Nephron (organoid): Measurements from ENCODE around the gene FABP6.
A peak's percentile ranks its signal among the peaks of the same experiment; 100 is the strongest.

Experiments
- H3K27ac Mint-ChIP-seq, 3 experiments: 2 replicates each; pipeline ENCODE4 v1.8.0; 2020; ENCODE audit warnings: mixed read lengths in 3 of 3, mild to moderate bottlenecking in 2 of 3, moderate library complexity in 1 of 3
- H3K27me3 Mint-ChIP-seq: 2 replicates; pipeline ENCODE4 v1.8.0; 2021; ENCODE audit warnings: low read depth, mild to moderate bottlenecking, moderate library complexity, mixed read lengths
- H3K36me3 Mint-ChIP-seq: 2 replicates; pipeline ENCODE4 v1.8.0; 2020; ENCODE audit warnings: low read depth, mixed read lengths
- H3K4me1 Mint-ChIP-seq: 2 replicates; pipeline ENCODE4 v1.8.0; 2020; ENCODE audit warnings: mixed read lengths
- H3K4me3 Mint-ChIP-seq, 3 experiments: 2 replicates each; pipeline ENCODE4 v1.8.0; 2020; ENCODE audit warnings: mild to moderate bottlenecking in 3 of 3, mixed read lengths in 3 of 3, moderate library complexity in 2 of 3
- H3K9me3 Mint-ChIP-seq: 2 replicates; pipeline ENCODE4 v1.8.0; 2020; ENCODE audit warnings: mixed read lengths
- TF ChIP-seq, protein P1 (sequence below), 3 experiments: fragments of 200-600 bp; sonication (generic); IDR thresholded peaks; one replicate each; pipeline ENCODE4 v1.5.0; 2021; ENCODE audit warnings: antibody characterized with exemption in 3 of 3; ENCODE audit not compliant: unreplicated experiment in 3 of 3

Gene FABP6

GRCh38 chr5:160197341-160198144 is 31.8 kb upstream of the FABP6 start:
- Mint-ChIP-seq H3K4me1 (peaks cover 27% of the 10 kb centered on the region), H3K4me3 (peak overlapping the region; percentile 29 to 59 (median 52)), H3K36me3 (no peaks in the 10 kb centered on the region)

DNA sequence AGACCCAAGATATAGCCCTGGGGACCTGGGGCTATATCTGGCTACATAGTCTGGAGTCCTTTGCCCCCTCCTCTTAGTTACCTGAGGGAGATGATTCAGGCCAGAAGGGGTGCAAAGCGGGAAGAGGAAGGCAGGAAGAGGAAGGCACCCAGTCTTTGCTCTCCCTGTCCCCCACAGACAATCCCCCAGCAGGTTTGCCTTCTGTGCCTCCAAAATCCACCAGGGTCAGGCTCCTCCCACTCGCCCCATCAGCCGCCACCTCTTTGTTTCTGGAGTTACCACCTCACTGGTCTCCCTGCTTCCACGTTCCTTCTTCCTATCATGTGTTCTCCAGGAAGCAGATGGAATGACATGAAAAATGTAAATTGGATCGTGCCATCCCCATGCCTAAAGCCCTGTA is 31.2 kb upstream of the FABP6 start:
- H3K27ac Mint-ChIP-seq: peak overlapping the region; percentile 13 to 77 (median 68)
- TF ChIP-seq, protein P1, sequence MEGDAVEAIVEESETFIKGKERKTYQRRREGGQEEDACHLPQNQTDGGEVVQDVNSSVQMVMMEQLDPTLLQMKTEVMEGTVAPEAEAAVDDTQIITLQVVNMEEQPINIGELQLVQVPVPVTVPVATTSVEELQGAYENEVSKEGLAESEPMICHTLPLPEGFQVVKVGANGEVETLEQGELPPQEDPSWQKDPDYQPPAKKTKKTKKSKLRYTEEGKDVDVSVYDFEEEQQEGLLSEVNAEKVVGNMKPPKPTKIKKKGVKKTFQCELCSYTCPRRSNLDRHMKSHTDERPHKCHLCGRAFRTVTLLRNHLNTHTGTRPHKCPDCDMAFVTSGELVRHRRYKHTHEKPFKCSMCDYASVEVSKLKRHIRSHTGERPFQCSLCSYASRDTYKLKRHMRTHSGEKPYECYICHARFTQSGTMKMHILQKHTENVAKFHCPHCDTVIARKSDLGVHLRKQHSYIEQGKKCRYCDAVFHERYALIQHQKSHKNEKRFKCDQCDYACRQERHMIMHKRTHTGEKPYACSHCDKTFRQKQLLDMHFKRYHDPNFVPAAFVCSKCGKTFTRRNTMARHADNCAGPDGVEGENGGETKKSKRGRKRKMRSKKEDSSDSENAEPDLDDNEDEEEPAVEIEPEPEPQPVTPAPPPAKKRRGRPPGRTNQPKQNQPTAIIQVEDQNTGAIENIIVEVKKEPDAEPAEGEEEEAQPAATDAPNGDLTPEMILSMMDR (IDR thresholded peaks at IDR 0.05; ENCODE audit: unreplicated experiment in 3 of 3): no peak
- H3K4me1 Mint-ChIP-seq: peaks cover 27% of the 10 kb centered on the region
- H3K9me3 Mint-ChIP-seq: no peaks in the 10 kb centered on the region
- peak overlapping the region; percentile 11 to 46 (median 37) for H3K4me3 Mint-ChIP-seq
- H3K36me3 Mint-ChIP-seq: no peaks in the 10 kb centered on the region
- H3K27me3 Mint-ChIP-seq: peaks cover 17% of the 10 kb centered on the region

More at GRCh38 chr5:160197341-160198144, 31.8 kb upstream of the FABP6 start:
- H3K27me3 Mint-ChIP-seq: peaks cover 19% of the 10 kb centered on the region
- TF ChIP-seq, protein P1 (IDR thresholded peaks at IDR 0.05; ENCODE audit: unreplicated experiment in 3 of 3): no peak
- no peaks in the 10 kb centered on the region for H3K9me3 Mint-ChIP-seq
- peak overlapping the region; percentile 13 to 77 (median 68) for H3K27ac Mint-ChIP-seq

- peak overlapping the region; percentile 13 to 72 (median 68) for H3K27ac Mint-ChIP-seq
- H3K9me3 Mint-ChIP-seq: no peaks in the 10 kb centered on the region
- peak overlapping the region; percentile 11 to 46 (median 37) for H3K4me3 Mint-ChIP-seq
- TF ChIP-seq, protein P1 (IDR thresholded peaks at IDR 0.05; ENCODE audit: unreplicated experiment in 3 of 3): no peak
- no peaks in the 10 kb centered on the region for H3K36me3 Mint-ChIP-seq
- H3K27me3 Mint-ChIP-seq: peaks cover 14% of the 10 kb centered on the region
- peaks cover 27% of the 10 kb centered on the region for H3K4me1 Mint-ChIP-seq
Observed at GRCh38 chr5:160198841-160199409, 30.4 kb upstream of the FABP6 start.

DNA sequence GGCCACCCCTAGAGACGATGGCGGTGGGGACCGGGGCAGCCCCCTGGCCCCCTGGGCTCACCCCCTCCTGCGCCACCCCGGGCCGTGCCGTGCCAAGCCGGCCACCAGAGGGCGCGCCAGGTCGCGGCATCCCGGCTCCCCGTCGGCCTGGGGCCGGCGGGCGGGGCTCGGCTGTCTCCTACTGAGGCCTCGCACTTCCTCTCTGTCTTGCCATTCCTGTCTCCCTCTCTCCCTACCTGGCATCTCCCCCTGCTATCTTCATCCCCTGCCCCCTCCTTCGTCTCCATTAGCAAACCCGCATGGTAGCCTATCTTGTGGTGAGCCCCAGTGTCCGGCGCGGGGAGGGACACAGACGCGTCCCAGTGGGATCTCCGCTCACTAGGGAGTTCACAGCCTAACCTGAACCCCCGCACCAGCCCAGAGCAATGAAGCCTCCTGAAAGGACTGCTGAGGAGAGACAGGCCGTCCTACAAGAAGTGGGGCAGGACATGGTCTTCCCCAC is 29.8 kb upstream of the FABP6 start:
- Mint-ChIP-seq H3K4me1 (peaks cover 27% of the 10 kb centered on the region), H3K36me3 (no peaks in the 10 kb centered on the region), H3K4me3 (peak overlapping the region; percentile 82 to 84 (median 83)), H3K27ac (peak overlapping the region; percentile 34 to 51 (median 41)), H3K27me3 (peaks cover 14% of the 10 kb centered on the region), H3K9me3 (no peaks in the 10 kb centered on the region)
- TF ChIP-seq, protein P1 (IDR thresholded peaks at IDR 0.05; ENCODE audit: unreplicated experiment in 3 of 3): peak; percentile 96 to 99 (median 97)

- no peaks in the 10 kb centered on the region for H3K4me1 Mint-ChIP-seq
- H3K27ac Mint-ChIP-seq: no peak overlapping the region
- no peaks in the 10 kb centered on the region for H3K36me3 Mint-ChIP-seq
- TF ChIP-seq, protein P1 (IDR thresholded peaks at IDR 0.05; ENCODE audit: unreplicated experiment in 3 of 3): no peak
- H3K4me3 Mint-ChIP-seq: no peak overlapping the region
- no peaks in the 10 kb centered on the region for H3K9me3 Mint-ChIP-seq
- H3K27me3 Mint-ChIP-seq: no peaks in the 10 kb centered on the region
Observed at GRCh38 chr5:160207061-160207460, 22.2 kb upstream of the FABP6 start.
